B cell (primary cell): ENCODE data around the gene LRRC32. TPM values are rescaled to one million over a fixed set of nuclear protein-coding genes. Genes with fewer than 3 reads are reported as not detected.

Source experiments
- ATAC-seq: fragments of 200-7000 bp; cut with Tn5 transposase; one replicate; pipeline ENCODE4 v1.10.0; 2021; ENCODE audit warnings: low read depth, mild to moderate bottlenecking, moderate number of reproducible peaks, moderate library complexity
- CTCF ChIA-PET: fragments of 350-600 bp; sonication (Branson Sonifier 250); formaldehyde crosslinking; loops from one replicate; lab custom pipeline; 2021; ENCODE audit warnings: antibody characterized with exemption, inconsistent platforms; lab: Charles Lee
- POLR2A ChIA-PET: fragments of 350-600 bp; sonication (Branson Sonifier 250); formaldehyde crosslinking; loops from one replicate; lab custom pipeline; 2021; ENCODE audit warnings: antibody characterized with exemption; lab: Charles Lee
- DNase-seq: peaks from one replicate; pipeline ENCODE4 v3.0.0; 2013
- H2AFZ ChIP-seq: 2 replicates; pipeline ENCODE4 v1.6.1; 2012; ENCODE audit warnings: mild to moderate bottlenecking, low read depth, low read length; ENCODE audit not compliant: insufficient read depth, poor library complexity, severe bottlenecking
- H3K27ac ChIP-seq, 2 donors: 1 replicate in 1 of 2; 2 replicates in 1 of 2; pipeline ENCODE4 v1.5.1; 2012 to 2013; ENCODE audit warnings: low read length in 2 of 2, mild to moderate bottlenecking in 2 of 2, moderate library complexity in 1 of 2
- H3K27me3 ChIP-seq, 4 experiments: fragments of 200-600 bp in 1 of 4; sonication (generic) in 1 of 4; replicated peaks in 1 of 4; 1 replicate in 2 of 4; 2 replicates in 2 of 4; pipeline versions ENCODE4 v1.6.1 to v1.7.0; 2013 to 2016; ENCODE audit warnings: low read length in 3 of 4, mild to moderate bottlenecking in 2 of 4, mixed read lengths in 1 of 4, moderate library complexity in 1 of 4; ENCODE audit not compliant: insufficient read depth in 4 of 4, control insufficient read depth in 3 of 4; ENCODE audit errors: control extremely low read depth in 1 of 4
- H3K36me3 ChIP-seq, 2 experiments: replicated peaks in 1 of 2; 1 replicate in 1 of 2; 2 replicates in 1 of 2; pipeline versions ENCODE4 v1.6.1 to v1.7.1; 2013; ENCODE audit warnings: low read length in 1 of 2; ENCODE audit not compliant: insufficient read depth in 2 of 2, control insufficient read depth in 1 of 2; ENCODE audit errors: control extremely low read depth in 1 of 2, extremely low read depth in 1 of 2
- H3K4me1 ChIP-seq, 2 donors: fragments of 200-600 bp in 1 of 2; sonication (generic) in 1 of 2; 1 replicate in 1 of 2; 2 replicates in 1 of 2; pipeline versions ENCODE4 v1.5.1 to v1.6.1; 2013 to 2017; ENCODE audit warnings: low read length in 2 of 2; ENCODE audit not compliant: control insufficient read depth in 2 of 2, insufficient read depth in 2 of 2
- H3K4me2 ChIP-seq: replicated peaks from 2 replicates; pipeline ENCODE3; 2012; ENCODE audit warnings: mild to moderate bottlenecking, low read depth, low read length; ENCODE audit not compliant: poor library complexity, severe bottlenecking
- H3K4me3 ChIP-seq, 5 experiments: fragments of 200-600 bp in 1 of 5; sonication (generic) in 1 of 5; 1 replicate in 3 of 5; 2 replicates in 2 of 5; pipeline versions ENCODE4 v1.5.1 to v1.7.0; 2011 to 2016; ENCODE audit warnings: low read length in 4 of 5, mild to moderate bottlenecking in 4 of 5, low read depth in 2 of 5, control low read depth in 1 of 5, moderate library complexity in 1 of 5; ENCODE audit not compliant: insufficient read depth in 1 of 5; ENCODE audit errors: control extremely low read depth in 1 of 5, extremely low read depth in 1 of 5
- H3K79me2 ChIP-seq: fragments of 200-600 bp; sonication (generic); one replicate; pipeline ENCODE4 v1.6.0; 2016; ENCODE audit warnings: low read length; ENCODE audit not compliant: control insufficient read depth, insufficient read depth
- H3K9ac ChIP-seq: fragments of 200-600 bp; sonication (generic); 2 replicates; pipeline ENCODE4 v1.6.1; 2017; ENCODE audit warnings: mild to moderate bottlenecking, low read length, moderate library complexity
- H3K9me3 ChIP-seq, 3 donors: one replicate each; pipeline versions ENCODE4 v1.6.1 to v1.7.1; 2013; ENCODE audit warnings: low read length in 2 of 3; ENCODE audit not compliant: control insufficient read depth in 2 of 3, insufficient read depth in 1 of 3; ENCODE audit errors: control extremely low read depth in 1 of 3
- H4K20me1 ChIP-seq: 2 replicates; pipeline ENCODE4 v1.6.0; 2012; ENCODE audit warnings: mild to moderate bottlenecking, low read length; ENCODE audit not compliant: insufficient read depth, control insufficient read depth, poor library complexity, severe bottlenecking
- H3K27ac Mint-ChIP-seq: one replicate; pipeline ENCODE4 v1.8.0; 2021; ENCODE audit warnings: mixed read lengths
- H3K27me3 Mint-ChIP-seq: one replicate; pipeline ENCODE4 v1.8.0; 2021; ENCODE audit warnings: mixed read lengths
- H3K4me1 Mint-ChIP-seq: one replicate; pipeline ENCODE4 v1.8.0; 2021; ENCODE audit warnings: mixed read lengths
- H3K4me3 Mint-ChIP-seq: one replicate; pipeline ENCODE4 v1.8.0; 2021; ENCODE audit warnings: mixed read lengths
- H3K9me3 Mint-ChIP-seq: one replicate; pipeline ENCODE4 v1.8.0; 2022; ENCODE audit warnings: mixed read lengths; ENCODE audit not compliant: insufficient read depth
- CTCF ChIP-seq: fragments of 200-600 bp; IDR thresholded peaks from one replicate; pipeline ENCODE4 v1.8.0; 2022; ENCODE audit warnings: antibody characterized with exemption, mild to moderate bottlenecking
- EZH2 ChIP-seq: IDR thresholded peaks from 2 replicates; pipeline ENCODE4 v1.6.1; 2012; ENCODE audit warnings: borderline replicate concordance, low read depth, mild to moderate bottlenecking, moderate library complexity, low read length; ENCODE audit not compliant: insufficient read depth, poor library complexity, severe bottlenecking
- WGBS: methylation state at CpG from one replicate; pipeline ENCODE4 v1.1.5; 2013; ENCODE audit warnings: missing lambda C conversion rate; ENCODE audit not compliant: insufficient coverage; 5-methylcytosine and 5-hydroxymethylcytosine counted together
- intact Hi-C: fragments of 100-400 bp; cut with micrococcal nuclease; formaldehyde crosslinking; loops from one replicate; pipeline ENCODE4 v1.10.0; 2022
- polyA plus RNA-seq: library from polyadenylated mRNA; depleted of rRNA; stranded (reverse); fragments of >200 nt; gene quantifications from 2 replicates; pipeline ENCODE4 v1.2.3, GENCODE V29; 2012
- total RNA-seq, 2 donors: library from RNA; stranded (reverse); fragments of 120-200 nt in 1 of 2; gene quantifications; 1 replicate in 1 of 2; 2 replicates in 1 of 2; pipeline versions ENCODE4 v1.2.3 to v1.2.4, GENCODE V29; 2013 to 2022

LRRC32 gene
- total and polyA plus RNA-seq, 2 donors (not counting 1 experiment from before 2014, with no cell fraction given), result 0.60 to 1.4 TPM

- no peak for ATAC-seq
These were observed 3.2 kb downstream of the LRRC32 start for GRCh38 chr11:76667271-76667818.

More at GRCh38 chr11:76667271-76667818, 3.2 kb downstream of the LRRC32 start:
- Histone ChIP-seq H2AFZ (no peak overlapping the region), H3K27ac (no peak overlapping the region), H3K9ac (no peak overlapping the region), H3K4me2 (peak overlapping the region; percentile 52), H4K20me1 (peaks cover 7% of the 10 kb centered on the region), H3K9me3 (peaks cover 0 to 4% (median 0%) of the 10 kb centered on the region in 3 donors), H3K27me3 (peaks cover 0 to 50% (median 26%) of the 10 kb centered on the region in 4 experiments), H3K36me3 (no peaks in the 10 kb centered on the region), H3K4me1 (peaks cover 82 to 85% of the 10 kb centered on the region in 2 donors), H3K79me2 (no peaks in the 10 kb centered on the region), H3K4me3 (no peak overlapping the region)
- Mint-ChIP-seq H3K9me3 (no peaks in the 10 kb centered on the region), H3K27me3 (peaks cover 58% of the 10 kb centered on the region), H3K4me3 (peak overlapping the region; percentile 50), H3K27ac (no peak overlapping the region), H3K4me1 (peaks cover 76% of the 10 kb centered on the region)
- intact Hi-C loops, result no loop called here
- TF ChIP-seq CTCF (no peak), EZH2 (no peak)
- 58% methylated on average over 11 of the region's 15 CpGs for WGBS
- CTCF ChIA-PET, result interaction anchor here (0.9 to 2.2 kb wide), 3 partner anchors 30 to 69 kb away, joined by 3 to 7 read pairs (median 4); no protein-coding TSS in a partner anchor
- POLR2A ChIA-PET, result interaction anchor here (0.7 kb wide), 1 partner anchor 41 kb away, joined by 3 read pairs; no protein-coding TSS in a partner anchor
- peak; percentile 58 for DNase-seq
